Vagina (tissue), 2 donors: ENCODE results near the gene RNF26.

Experiments
- POLR2A ChIP-seq, 2 donors: fragments of 450-650 bp; IDR thresholded peaks; one replicate each; pipeline ENCODE4 v1.6.1; 2017; ENCODE audit warnings: antibody characterized with exemption in 2 of 2, mild to moderate bottlenecking in 2 of 2, moderate library complexity in 2 of 2
- POLR2AphosphoS5 ChIP-seq, 2 donors: sonication (generic); formaldehyde crosslinking; IDR thresholded peaks; one replicate each; pipeline ENCODE4 v1.9.0; 2017; ENCODE audit warnings: antibody characterized with exemption in 2 of 2, mild to moderate bottlenecking in 2 of 2, low read depth in 1 of 2; ENCODE audit not compliant: insufficient read depth in 1 of 2
- TF ChIP-seq, protein P1 (sequence below), 3 experiments: fragments of 450-650 bp in 2 of 3; fragments of 200-600 bp in 1 of 3; sonication (generic) in 1 of 3; IDR thresholded peaks; one replicate each; pipeline ENCODE4 v1.5.1; 2017 to 2019; ENCODE audit warnings: antibody characterized with exemption in 3 of 3, mild to moderate bottlenecking in 2 of 3, moderate library complexity in 2 of 3

DNA sequence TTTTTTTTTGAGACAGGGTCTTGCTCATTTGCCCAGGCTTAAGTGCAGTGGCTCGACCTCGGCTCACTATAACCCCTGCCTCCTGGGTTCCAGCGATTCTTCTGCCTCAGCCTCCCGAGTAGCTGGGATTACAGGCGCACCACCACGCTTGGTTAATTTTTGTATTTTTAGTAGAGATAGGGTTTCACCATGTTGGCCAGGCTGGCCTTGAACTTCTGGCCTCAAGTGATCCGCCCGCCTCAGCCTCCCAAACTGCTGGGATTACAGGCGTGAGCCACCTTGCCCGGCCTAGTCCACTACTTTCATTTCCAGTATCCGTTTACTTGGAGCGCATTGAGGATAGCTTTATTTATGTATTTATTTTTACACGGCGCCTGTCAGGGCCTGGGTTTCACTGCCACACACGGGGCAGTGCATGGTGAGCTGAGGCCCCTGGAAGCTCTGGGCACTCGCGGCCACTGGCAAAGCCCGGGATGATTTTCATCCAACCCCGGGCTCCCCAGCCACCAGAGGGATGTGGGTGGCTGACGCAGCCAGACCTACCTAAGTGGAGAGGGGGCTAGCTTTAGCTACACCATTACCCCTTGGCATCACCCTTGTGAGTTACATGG lies 11.3 kb upstream of the RNF26 start:
- TF ChIP-seq, protein P1, sequence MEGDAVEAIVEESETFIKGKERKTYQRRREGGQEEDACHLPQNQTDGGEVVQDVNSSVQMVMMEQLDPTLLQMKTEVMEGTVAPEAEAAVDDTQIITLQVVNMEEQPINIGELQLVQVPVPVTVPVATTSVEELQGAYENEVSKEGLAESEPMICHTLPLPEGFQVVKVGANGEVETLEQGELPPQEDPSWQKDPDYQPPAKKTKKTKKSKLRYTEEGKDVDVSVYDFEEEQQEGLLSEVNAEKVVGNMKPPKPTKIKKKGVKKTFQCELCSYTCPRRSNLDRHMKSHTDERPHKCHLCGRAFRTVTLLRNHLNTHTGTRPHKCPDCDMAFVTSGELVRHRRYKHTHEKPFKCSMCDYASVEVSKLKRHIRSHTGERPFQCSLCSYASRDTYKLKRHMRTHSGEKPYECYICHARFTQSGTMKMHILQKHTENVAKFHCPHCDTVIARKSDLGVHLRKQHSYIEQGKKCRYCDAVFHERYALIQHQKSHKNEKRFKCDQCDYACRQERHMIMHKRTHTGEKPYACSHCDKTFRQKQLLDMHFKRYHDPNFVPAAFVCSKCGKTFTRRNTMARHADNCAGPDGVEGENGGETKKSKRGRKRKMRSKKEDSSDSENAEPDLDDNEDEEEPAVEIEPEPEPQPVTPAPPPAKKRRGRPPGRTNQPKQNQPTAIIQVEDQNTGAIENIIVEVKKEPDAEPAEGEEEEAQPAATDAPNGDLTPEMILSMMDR (IDR thresholded peaks at IDR 0.05) = no peak
- no peak for TF ChIP-seq POLR2A (IDR thresholded peaks at IDR 0.05)
- TF ChIP-seq POLR2AphosphoS5 (IDR thresholded peaks at IDR 0.05; ENCODE audit: insufficient read depth in 1 of 2, low read depth in 1 of 2) = no peak
